GM19468 (cell line): ENCODE measurements around the gene CTSH.
A peak's percentile ranks its signal among the peaks of the same experiment; 100 is the strongest.
"Not testable (repeated sequence)": the region's sequence is repeated elsewhere in the genome, so short reads cannot be mapped to it uniquely, and the experiment has no call there.

ENCODE experiments used
- ATAC-seq: cut with Tn5 transposase; IDR thresholded peaks from one replicate; pipeline ENCODE4 v1.9.1; 2021; ENCODE audit warnings: mild to moderate bottlenecking, moderate library complexity, moderate number of reproducible peaks; ENCODE audit not compliant: unreplicated experiment; ENCODE audit errors: extremely low read depth

Gene CTSH

GRCh38 chr15:78944202-78944625 lies 632 bp downstream of the CTSH start:
- no peak for ATAC-seq

GRCh38 chr15:78943692-78944091 lies 1.2 kb downstream of the CTSH start:
- no peak for ATAC-seq

GRCh38 chr15:78942741-78943140 lies 2.1 kb downstream of the CTSH start:
- no peak for ATAC-seq

- peak; percentile 64 for ATAC-seq
Observed at GRCh38 chr15:78938658-78939488, 6.0 kb downstream of the CTSH start.

GRCh38 chr15:78937132-78937739 lies 7.6 kb downstream of the CTSH start:
- ATAC-seq = no peak

- no peak for ATAC-seq
Observed at GRCh38 chr15:78934655-78935023, 10.2 kb downstream of the CTSH start.

GRCh38 chr15:78933823-78934654 lies 10.8 kb downstream of the CTSH start:
- no peak for ATAC-seq

GRCh38 chr15:78933187-78933822 lies 11.5 kb downstream of the CTSH start:
- no peak for ATAC-seq

GRCh38 chr15:78932258-78932808 lies 12.5 kb downstream of the CTSH start:
- no peak for ATAC-seq

- no peak for ATAC-seq
Observed at GRCh38 chr15:78931439-78932257, 13.2 kb downstream of the CTSH start.

- no peak for ATAC-seq
Observed at GRCh38 chr15:78930577-78931388, 14.1 kb downstream of the CTSH start.

- no peak for ATAC-seq
Observed at GRCh38 chr15:78929536-78930264, 15.1 kb downstream of the CTSH start.

- ATAC-seq = no peak
Observed at GRCh38 chr15:78928616-78929093, 16.2 kb downstream of the CTSH start.

- ATAC-seq = not testable (repeated sequence)
Observed at GRCh38 chr15:78928176-78928575, 16.7 kb downstream of the CTSH start.

- ATAC-seq = no peak
Observed at GRCh38 chr15:78927077-78927790, 17.6 kb downstream of the CTSH start.

GRCh38 chr15:78925956-78926743 lies 18.7 kb downstream of the CTSH start:
- ATAC-seq = no peak
